Measurements from ENCODE around the gene BTNL9.

- TF ChIP-seq CTCF (IDR thresholded peaks at IDR 0.05; ENCODE audit: poor library complexity) = no peak
- TF ChIP-seq EZH2 (IDR thresholded peaks at IDR 0.05; ENCODE audit: borderline replicate concordance) = no peak
- no peak for TF ChIP-seq EZH2phosphoT487 (IDR thresholded peaks at IDR 0.05; ENCODE audit: low read depth, severe bottlenecking, unreplicated experiment)
Observed at GRCh38 chr5:181039931-181040630, at the start of gene BTNL9.

All from hepatocyte (in vitro differentiated cells).